Measurements from ENCODE around the gene MYO15B. TPM values are rescaled to one million over a fixed set of nuclear protein-coding genes. Genes with fewer than 3 reads are reported as not detected.

Gene MYO15B
- total RNA-seq, 1 experiment from 2014 or later, result 26.5 TPM

DNA sequence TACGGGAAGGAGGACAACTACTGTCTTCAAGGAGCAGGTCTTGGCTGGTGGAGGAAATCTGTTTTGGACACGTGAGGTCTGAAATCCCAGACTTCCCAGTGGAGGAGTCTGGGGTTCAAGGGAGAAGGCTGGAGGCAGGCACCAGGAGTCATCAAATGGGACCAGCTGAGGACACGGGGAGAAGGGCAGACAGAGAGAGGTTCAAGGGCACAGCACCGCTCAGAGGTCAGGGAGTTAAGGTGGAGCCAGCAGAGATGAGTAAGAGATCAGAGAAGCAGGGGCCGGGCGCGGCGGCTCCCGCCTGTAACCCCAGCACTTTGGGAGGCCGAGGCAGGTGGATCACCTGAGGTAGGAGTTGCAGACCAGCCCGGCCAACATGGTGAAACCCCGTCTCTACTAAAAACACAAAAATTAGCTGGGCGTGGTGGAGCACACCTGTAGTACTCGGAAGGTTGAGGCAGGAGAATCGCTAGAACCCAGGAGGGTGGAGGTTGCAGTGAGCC lies 35.2 kb downstream of the MYO15B start:
- Histone ChIP-seq H3K9me3 (ENCODE audit: control insufficient read depth, insufficient read depth, low read depth, low read length) (no peaks in the 10 kb centered on the region), H3K4me1 (ENCODE audit: control insufficient read depth, insufficient read depth, low read length) (no peaks in the 10 kb centered on the region), H3K36me3 (ENCODE audit: control insufficient read depth, insufficient read depth, low read length) (no peaks in the 10 kb centered on the region), H3K27ac (ENCODE audit: low read length) (no peak overlapping the region), H3K4me3 (ENCODE audit: low read depth in 2 of 2, low read length in 2 of 2) (no peak overlapping the region), H3K27me3 (ENCODE audit: control insufficient read depth, insufficient read depth, low read length) (no peaks in the 10 kb centered on the region)
- CTCF ChIA-PET, result interaction anchor here (2.3 kb wide), 1 partner anchor 10 kb away, joined by 10 read pairs; the partner anchor contains the start of gene SMIM5
- POLR2A ChIA-PET, result interaction anchor here (0.7 kb wide), 1 partner anchor 135 kb away, joined by 3 read pairs; no protein-coding TSS in a partner anchor
- ATAC-seq, result no peak
- intact Hi-C loops (cut with micrococcal nuclease; ENCODE audit: unreplicated experiment) (no loop called here), in situ Hi-C loops (cut with HindIII; ENCODE audit: low pct_unique_long_range_greater_than_20kb, low sequenced_read_pairs) (no loop called here)
- no peak for TF ChIP-seq SIN3A (IDR thresholded peaks at IDR 0.05; ENCODE audit: borderline replicate concordance, insufficient read depth, low read depth, low read length)
- TF ChIP-seq, protein P1, sequence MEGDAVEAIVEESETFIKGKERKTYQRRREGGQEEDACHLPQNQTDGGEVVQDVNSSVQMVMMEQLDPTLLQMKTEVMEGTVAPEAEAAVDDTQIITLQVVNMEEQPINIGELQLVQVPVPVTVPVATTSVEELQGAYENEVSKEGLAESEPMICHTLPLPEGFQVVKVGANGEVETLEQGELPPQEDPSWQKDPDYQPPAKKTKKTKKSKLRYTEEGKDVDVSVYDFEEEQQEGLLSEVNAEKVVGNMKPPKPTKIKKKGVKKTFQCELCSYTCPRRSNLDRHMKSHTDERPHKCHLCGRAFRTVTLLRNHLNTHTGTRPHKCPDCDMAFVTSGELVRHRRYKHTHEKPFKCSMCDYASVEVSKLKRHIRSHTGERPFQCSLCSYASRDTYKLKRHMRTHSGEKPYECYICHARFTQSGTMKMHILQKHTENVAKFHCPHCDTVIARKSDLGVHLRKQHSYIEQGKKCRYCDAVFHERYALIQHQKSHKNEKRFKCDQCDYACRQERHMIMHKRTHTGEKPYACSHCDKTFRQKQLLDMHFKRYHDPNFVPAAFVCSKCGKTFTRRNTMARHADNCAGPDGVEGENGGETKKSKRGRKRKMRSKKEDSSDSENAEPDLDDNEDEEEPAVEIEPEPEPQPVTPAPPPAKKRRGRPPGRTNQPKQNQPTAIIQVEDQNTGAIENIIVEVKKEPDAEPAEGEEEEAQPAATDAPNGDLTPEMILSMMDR (IDR thresholded peaks at IDR 0.05), result no peak
- TF ChIP-seq, protein P2, sequence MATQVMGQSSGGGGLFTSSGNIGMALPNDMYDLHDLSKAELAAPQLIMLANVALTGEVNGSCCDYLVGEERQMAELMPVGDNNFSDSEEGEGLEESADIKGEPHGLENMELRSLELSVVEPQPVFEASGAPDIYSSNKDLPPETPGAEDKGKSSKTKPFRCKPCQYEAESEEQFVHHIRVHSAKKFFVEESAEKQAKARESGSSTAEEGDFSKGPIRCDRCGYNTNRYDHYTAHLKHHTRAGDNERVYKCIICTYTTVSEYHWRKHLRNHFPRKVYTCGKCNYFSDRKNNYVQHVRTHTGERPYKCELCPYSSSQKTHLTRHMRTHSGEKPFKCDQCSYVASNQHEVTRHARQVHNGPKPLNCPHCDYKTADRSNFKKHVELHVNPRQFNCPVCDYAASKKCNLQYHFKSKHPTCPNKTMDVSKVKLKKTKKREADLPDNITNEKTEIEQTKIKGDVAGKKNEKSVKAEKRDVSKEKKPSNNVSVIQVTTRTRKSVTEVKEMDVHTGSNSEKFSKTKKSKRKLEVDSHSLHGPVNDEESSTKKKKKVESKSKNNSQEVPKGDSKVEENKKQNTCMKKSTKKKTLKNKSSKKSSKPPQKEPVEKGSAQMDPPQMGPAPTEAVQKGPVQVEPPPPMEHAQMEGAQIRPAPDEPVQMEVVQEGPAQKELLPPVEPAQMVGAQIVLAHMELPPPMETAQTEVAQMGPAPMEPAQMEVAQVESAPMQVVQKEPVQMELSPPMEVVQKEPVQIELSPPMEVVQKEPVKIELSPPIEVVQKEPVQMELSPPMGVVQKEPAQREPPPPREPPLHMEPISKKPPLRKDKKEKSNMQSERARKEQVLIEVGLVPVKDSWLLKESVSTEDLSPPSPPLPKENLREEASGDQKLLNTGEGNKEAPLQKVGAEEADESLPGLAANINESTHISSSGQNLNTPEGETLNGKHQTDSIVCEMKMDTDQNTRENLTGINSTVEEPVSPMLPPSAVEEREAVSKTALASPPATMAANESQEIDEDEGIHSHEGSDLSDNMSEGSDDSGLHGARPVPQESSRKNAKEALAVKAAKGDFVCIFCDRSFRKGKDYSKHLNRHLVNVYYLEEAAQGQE (IDR thresholded peaks at IDR 0.05; ENCODE audit: insufficient read depth in 1 of 2, low read depth in 2 of 2, low read length in 1 of 2), result no peak
- no peak for TF ChIP-seq POLR2AphosphoS5 (IDR thresholded peaks at IDR 0.05; ENCODE audit: low read depth, low read length)
- no peak for TF ChIP-seq TCF7L2 (IDR thresholded peaks at IDR 0.05; ENCODE audit: low read depth, low read length)
- no peak for DNase-seq (ENCODE audit: low read depth, low spot score)
- no TSS peak for BruUV-seq (replicated peaks)

DNA sequence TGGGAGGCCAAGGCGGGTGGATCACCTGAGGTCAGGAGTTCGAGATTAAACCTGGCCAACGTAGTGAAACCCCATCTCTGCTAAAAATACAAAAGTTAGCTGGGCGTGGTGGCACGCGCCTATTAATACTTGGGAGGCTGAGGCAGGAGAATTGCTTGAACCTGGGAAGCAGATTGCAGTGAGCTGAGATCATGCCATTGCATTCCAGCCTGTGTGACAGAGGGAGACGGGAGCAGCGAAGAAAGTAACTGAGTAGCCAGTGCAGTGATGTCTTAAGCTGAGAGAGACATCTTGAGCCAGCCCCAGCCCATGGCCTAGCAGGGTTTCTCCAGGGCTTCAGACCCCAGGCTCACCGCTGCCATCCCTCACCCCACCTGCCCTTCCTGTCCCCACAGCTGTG lies 35.8 kb downstream of the MYO15B start:
- ChIA-PET POLR2A (interaction anchor here (0.7 kb wide), 1 partner anchor 134 kb away, joined by 3 read pairs; no protein-coding TSS in a partner anchor), CTCF (interaction anchor here (2.3 kb wide), 1 partner anchor 9 kb away, joined by 10 read pairs; the partner anchor contains the start of gene SMIM5)
- Histone ChIP-seq H3K4me1 (ENCODE audit: control insufficient read depth, insufficient read depth, low read length) (no peaks in the 10 kb centered on the region), H3K4me3 (ENCODE audit: low read depth in 2 of 2, low read length in 2 of 2) (no peak overlapping the region), H3K27me3 (ENCODE audit: control insufficient read depth, insufficient read depth, low read length) (no peaks in the 10 kb centered on the region), H3K36me3 (ENCODE audit: control insufficient read depth, insufficient read depth, low read length) (no peaks in the 10 kb centered on the region), H3K27ac (ENCODE audit: low read length) (no peak overlapping the region), H3K9me3 (ENCODE audit: control insufficient read depth, insufficient read depth, low read depth, low read length) (no peaks in the 10 kb centered on the region)
- intact Hi-C loops (cut with micrococcal nuclease; ENCODE audit: unreplicated experiment), result no loop called here
- no TSS peak for BruUV-seq (replicated peaks)
- no peak for ATAC-seq
- DNase-seq (ENCODE audit: low read depth, low spot score), result no peak
- in situ Hi-C loops (cut with HindIII; ENCODE audit: low pct_unique_long_range_greater_than_20kb, low sequenced_read_pairs), result no loop called here
- TF ChIP-seq, protein P1 (IDR thresholded peaks at IDR 0.05), result no peak
- TF ChIP-seq, protein P2 (IDR thresholded peaks at IDR 0.05; ENCODE audit: insufficient read depth in 1 of 2, low read depth in 2 of 2, low read length in 1 of 2), result no peak
- TF ChIP-seq POLR2AphosphoS5 (IDR thresholded peaks at IDR 0.05; ENCODE audit: low read depth, low read length), result no peak
- no peak for TF ChIP-seq SIN3A (IDR thresholded peaks at IDR 0.05; ENCODE audit: borderline replicate concordance, insufficient read depth, low read depth, low read length)
- TF ChIP-seq TCF7L2 (IDR thresholded peaks at IDR 0.05; ENCODE audit: low read depth, low read length), result no peak

Measured in Panc1 (cell line).